ENCODE measurements around the gene CTNND2.

DNA sequence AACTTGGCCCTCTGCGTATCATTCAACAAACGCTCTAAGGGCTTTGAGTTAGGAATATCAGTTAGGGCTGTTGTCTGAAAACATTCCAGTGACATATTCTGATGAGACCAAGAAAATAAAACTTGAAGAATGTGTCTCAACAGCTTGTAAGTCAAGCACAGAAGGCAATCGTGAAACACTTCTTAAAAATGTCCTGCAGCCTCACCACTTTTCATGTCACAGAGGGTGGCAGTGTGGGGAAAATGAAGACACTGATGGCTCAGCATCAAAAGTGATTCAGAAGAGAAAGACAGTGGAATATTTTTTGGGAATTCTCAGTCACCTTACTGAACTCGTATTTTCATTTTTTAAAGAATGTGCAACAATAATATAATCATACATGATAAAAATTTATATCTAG lies 247.3 kb downstream of the CTNND2 start:
- TF ChIP-seq, protein P1, sequence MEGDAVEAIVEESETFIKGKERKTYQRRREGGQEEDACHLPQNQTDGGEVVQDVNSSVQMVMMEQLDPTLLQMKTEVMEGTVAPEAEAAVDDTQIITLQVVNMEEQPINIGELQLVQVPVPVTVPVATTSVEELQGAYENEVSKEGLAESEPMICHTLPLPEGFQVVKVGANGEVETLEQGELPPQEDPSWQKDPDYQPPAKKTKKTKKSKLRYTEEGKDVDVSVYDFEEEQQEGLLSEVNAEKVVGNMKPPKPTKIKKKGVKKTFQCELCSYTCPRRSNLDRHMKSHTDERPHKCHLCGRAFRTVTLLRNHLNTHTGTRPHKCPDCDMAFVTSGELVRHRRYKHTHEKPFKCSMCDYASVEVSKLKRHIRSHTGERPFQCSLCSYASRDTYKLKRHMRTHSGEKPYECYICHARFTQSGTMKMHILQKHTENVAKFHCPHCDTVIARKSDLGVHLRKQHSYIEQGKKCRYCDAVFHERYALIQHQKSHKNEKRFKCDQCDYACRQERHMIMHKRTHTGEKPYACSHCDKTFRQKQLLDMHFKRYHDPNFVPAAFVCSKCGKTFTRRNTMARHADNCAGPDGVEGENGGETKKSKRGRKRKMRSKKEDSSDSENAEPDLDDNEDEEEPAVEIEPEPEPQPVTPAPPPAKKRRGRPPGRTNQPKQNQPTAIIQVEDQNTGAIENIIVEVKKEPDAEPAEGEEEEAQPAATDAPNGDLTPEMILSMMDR (IDR thresholded peaks at IDR 0.05), result no peak
- TF ChIP-seq POLR2A (IDR thresholded peaks at IDR 0.05), result no peak

Measured in thyroid gland (tissue), 4 donors.